H4 (cell line): ENCODE data around the gene CDK2AP2. TPM values are rescaled to one million over a fixed set of nuclear protein-coding genes. Genes with fewer than 3 reads are reported as not detected.
"Not testable (repeated sequence)": the region's sequence is repeated elsewhere in the genome, so short reads cannot be mapped to it uniquely, and the experiment has no call there.

Source experiments
- DNase-seq: peaks from one replicate; pipeline ENCODE4 v3.0.0-alpha.2; 2015; ENCODE audit warnings: low spot score
- total RNA-seq: library from RNA; depleted of rRNA; stranded (reverse); fragments of >200 nt; shearing (Covaris generic); gene quantifications from 2 replicates; pipeline ENCODE4 v1.2.3, GENCODE V29; 2014

The CDK2AP2 gene
- total RNA-seq, 1 experiment from 2014 or later: 32.3 TPM

- DNase-seq: no peak
These were observed 17.9 kb downstream of the CDK2AP2 start for GRCh38 chr11:67489885-67490726.

- no peak for DNase-seq
These were observed 18.6 kb downstream of the CDK2AP2 start for GRCh38 chr11:67489203-67489884.

- no peak for DNase-seq
These were observed 21.3 kb downstream of the CDK2AP2 start for GRCh38 chr11:67486481-67487195.

GRCh38 chr11:67485873-67486361 lies 22.0 kb downstream of the CDK2AP2 start:
- not testable (repeated sequence) for DNase-seq

GRCh38 chr11:67484847-67485311 lies 23.1 kb downstream of the CDK2AP2 start:
- no peak for DNase-seq

GRCh38 chr11:67483831-67484665 lies 23.9 kb downstream of the CDK2AP2 start:
- no peak for DNase-seq

- DNase-seq: peak; percentile 98
These were observed 24.8 kb downstream of the CDK2AP2 start, which contains the start of gene AIP for GRCh38 chr11:67482827-67483798. Gene AIP (plus strand): TSS chr11:67483026. CDS start chr11:67483159, 133 bp downstream.

- no peak for DNase-seq
These were observed 25.6 kb downstream of the CDK2AP2 start for GRCh38 chr11:67482275-67482826.

- not testable (repeated sequence) for DNase-seq
These were observed 30.5 kb downstream of the CDK2AP2 start for GRCh38 chr11:67477344-67478050.

GRCh38 chr11:67476692-67477091 lies 31.3 kb downstream of the CDK2AP2 start:
- DNase-seq: not testable (repeated sequence)

GRCh38 chr11:67472882-67473281 lies 35.1 kb downstream of the CDK2AP2 start:
- DNase-seq: no peak

GRCh38 chr11:67470337-67471002 lies 37.5 kb downstream of the CDK2AP2 start:
- no peak for DNase-seq

GRCh38 chr11:67469508-67469811 lies 38.5 kb downstream of the CDK2AP2 start:
- no peak for DNase-seq

GRCh38 chr11:67468759-67469507 lies 39.0 kb downstream of the CDK2AP2 start, which contains the start of gene TMEM134:
Gene TMEM134 (minus strand): TSS chr11:67469251. CDS start chr11:67469192, 59 bp downstream.
- peak; percentile 85 for DNase-seq

GRCh38 chr11:67468456-67468758 lies 39.6 kb downstream of the CDK2AP2 start:
- DNase-seq: no peak

GRCh38 chr11:67468056-67468455 lies 39.9 kb downstream of the CDK2AP2 start:
- no peak for DNase-seq

- no peak for DNase-seq
These were observed 40.8 kb downstream of the CDK2AP2 start for GRCh38 chr11:67466962-67467771.
